ENCODE measurements around the gene SLC1A7. TPM values are rescaled to one million over a fixed set of nuclear protein-coding genes. Genes with fewer than 3 reads are reported as not detected.

SLC1A7 gene
- polyA plus RNA-seq, 1 donor (not counting 4 experiments of a cell fraction or from before 2014, with no cell fraction given): not detected

GRCh38 chr1:53076165-53076564 lies 66.3 kb downstream of the SLC1A7 start:
- H4K20me1 ChIP-seq (ENCODE audit: control insufficient read depth, extremely low read depth, insufficient read depth, low read length): no peaks in the 10 kb centered on the region
- no peaks in the 10 kb centered on the region for H3K36me3 ChIP-seq (ENCODE audit: control insufficient read depth in 2 of 2, extremely low read depth in 1 of 2, insufficient read depth in 2 of 2, low read length in 2 of 2)
- no peak for FAIRE-seq
- H3K9ac ChIP-seq (ENCODE audit: control insufficient read depth, extremely low read depth, insufficient read depth, low read length): no peak overlapping the region
- DNase-seq (ENCODE audit: low read depth, low spot score): no peak
- no peaks in the 10 kb centered on the region for H3K9me1 ChIP-seq (ENCODE audit: control insufficient read depth, extremely low read depth, insufficient read depth, low read length)
- H3K4me2 ChIP-seq (ENCODE audit: control insufficient read depth, extremely low read depth, insufficient read depth, low read depth, low read length): no peak overlapping the region
- H3K27ac ChIP-seq (ENCODE audit: control insufficient read depth, insufficient read depth, low read length): no peak overlapping the region
- peaks cover 5% of the 10 kb centered on the region for H3K27me3 ChIP-seq (ENCODE audit: control insufficient read depth, extremely low read depth, insufficient read depth, low read length)
- no peaks in the 10 kb centered on the region for H3K79me2 ChIP-seq (ENCODE audit: control insufficient read depth, insufficient read depth, low read length)
- no peaks in the 10 kb centered on the region for H3K4me1 ChIP-seq (ENCODE audit: control insufficient read depth, extremely low read depth, insufficient read depth, low read length)
- H2AFZ ChIP-seq (ENCODE audit: control insufficient read depth, low read length): no peak overlapping the region
- dilution Hi-C loops (cut with MboI; ENCODE audit: extremely low pct_ligation_motif_present, low sequenced_read_pairs): no loop called here
- TF ChIP-seq, protein P1, sequence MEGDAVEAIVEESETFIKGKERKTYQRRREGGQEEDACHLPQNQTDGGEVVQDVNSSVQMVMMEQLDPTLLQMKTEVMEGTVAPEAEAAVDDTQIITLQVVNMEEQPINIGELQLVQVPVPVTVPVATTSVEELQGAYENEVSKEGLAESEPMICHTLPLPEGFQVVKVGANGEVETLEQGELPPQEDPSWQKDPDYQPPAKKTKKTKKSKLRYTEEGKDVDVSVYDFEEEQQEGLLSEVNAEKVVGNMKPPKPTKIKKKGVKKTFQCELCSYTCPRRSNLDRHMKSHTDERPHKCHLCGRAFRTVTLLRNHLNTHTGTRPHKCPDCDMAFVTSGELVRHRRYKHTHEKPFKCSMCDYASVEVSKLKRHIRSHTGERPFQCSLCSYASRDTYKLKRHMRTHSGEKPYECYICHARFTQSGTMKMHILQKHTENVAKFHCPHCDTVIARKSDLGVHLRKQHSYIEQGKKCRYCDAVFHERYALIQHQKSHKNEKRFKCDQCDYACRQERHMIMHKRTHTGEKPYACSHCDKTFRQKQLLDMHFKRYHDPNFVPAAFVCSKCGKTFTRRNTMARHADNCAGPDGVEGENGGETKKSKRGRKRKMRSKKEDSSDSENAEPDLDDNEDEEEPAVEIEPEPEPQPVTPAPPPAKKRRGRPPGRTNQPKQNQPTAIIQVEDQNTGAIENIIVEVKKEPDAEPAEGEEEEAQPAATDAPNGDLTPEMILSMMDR (optimal IDR thresholded peaks at IDR 0.05 in 1 of 3, IDR thresholded peaks at IDR 0.05 in 1 of 3, conservative IDR thresholded peaks at IDR 0.05 in 1 of 3; ENCODE audit: extremely low read depth in 1 of 3, insufficient read depth in 2 of 3, low read length in 3 of 3): no peak
- no peak for TF ChIP-seq EZH2 (IDR thresholded peaks at IDR 0.05; ENCODE audit: low read length)
- H3K9me3 ChIP-seq (ENCODE audit: control insufficient read depth, low read depth, low read length): no peaks in the 10 kb centered on the region
- no peak overlapping the region for H3K4me3 ChIP-seq (ENCODE audit: control insufficient read depth in 2 of 3, extremely low read depth in 1 of 3, insufficient read depth in 2 of 3, low read depth in 1 of 3, low read length in 3 of 3)

DNA sequence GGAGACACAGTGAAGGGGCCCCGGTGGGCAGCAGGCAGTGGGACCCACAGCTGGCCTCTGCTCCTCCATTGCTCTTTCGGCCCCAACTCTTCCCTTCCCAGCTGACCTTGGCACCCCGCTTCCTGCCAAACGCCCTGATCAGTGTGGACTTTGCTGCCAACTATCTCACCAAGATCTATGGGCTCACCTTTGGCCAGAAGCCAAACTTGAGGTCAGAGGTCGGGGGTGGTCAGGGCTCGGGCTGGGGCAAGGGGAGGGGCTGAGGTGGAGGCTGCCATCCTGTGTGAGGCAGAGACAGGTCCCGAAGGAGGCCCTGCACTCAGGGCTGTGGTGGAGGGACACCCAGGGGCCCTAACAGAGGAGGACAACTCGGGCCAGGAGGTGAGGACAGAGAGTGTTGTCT lies 66.7 kb downstream of the SLC1A7 start:
- FAIRE-seq: no peak
- Histone ChIP-seq H3K36me3 (ENCODE audit: control insufficient read depth in 2 of 2, extremely low read depth in 1 of 2, insufficient read depth in 2 of 2, low read length in 2 of 2) (no peaks in the 10 kb centered on the region), H3K9me3 (ENCODE audit: control insufficient read depth, low read depth, low read length) (no peaks in the 10 kb centered on the region), H3K9ac (ENCODE audit: control insufficient read depth, extremely low read depth, insufficient read depth, low read length) (no peak overlapping the region), H3K9me1 (ENCODE audit: control insufficient read depth, extremely low read depth, insufficient read depth, low read length) (no peaks in the 10 kb centered on the region), H3K4me3 (ENCODE audit: control insufficient read depth in 2 of 3, extremely low read depth in 1 of 3, insufficient read depth in 2 of 3, low read depth in 1 of 3, low read length in 3 of 3) (no peak overlapping the region), H2AFZ (ENCODE audit: control insufficient read depth, low read length) (no peak overlapping the region), H3K79me2 (ENCODE audit: control insufficient read depth, insufficient read depth, low read length) (no peaks in the 10 kb centered on the region), H3K4me1 (ENCODE audit: control insufficient read depth, extremely low read depth, insufficient read depth, low read length) (no peaks in the 10 kb centered on the region), H4K20me1 (ENCODE audit: control insufficient read depth, extremely low read depth, insufficient read depth, low read length) (no peaks in the 10 kb centered on the region), H3K27me3 (ENCODE audit: control insufficient read depth, extremely low read depth, insufficient read depth, low read length) (peaks cover 5% of the 10 kb centered on the region), H3K4me2 (ENCODE audit: control insufficient read depth, extremely low read depth, insufficient read depth, low read depth, low read length) (no peak overlapping the region), H3K27ac (ENCODE audit: control insufficient read depth, insufficient read depth, low read length) (no peak overlapping the region)
- dilution Hi-C loops (cut with MboI; ENCODE audit: extremely low pct_ligation_motif_present, low sequenced_read_pairs): no loop called here
- TF ChIP-seq, protein P1 (optimal IDR thresholded peaks at IDR 0.05 in 1 of 3, IDR thresholded peaks at IDR 0.05 in 1 of 3, conservative IDR thresholded peaks at IDR 0.05 in 1 of 3; ENCODE audit: extremely low read depth in 1 of 3, insufficient read depth in 2 of 3, low read length in 3 of 3): no peak
- TF ChIP-seq EZH2 (IDR thresholded peaks at IDR 0.05; ENCODE audit: low read length): no peak
- DNase-seq (ENCODE audit: low read depth, low spot score): no peak

Measured in keratinocyte (primary cell).